ENCODE measurements around the gene BTBD9. TPM values are rescaled to one million over a fixed set of nuclear protein-coding genes. Genes with fewer than 3 reads are reported as not detected.

BTBD9 gene
- polyA plus RNA-seq, 1 donor (not counting 4 experiments of a cell fraction or from before 2014, with no cell fraction given) = 6.8 TPM

DNA sequence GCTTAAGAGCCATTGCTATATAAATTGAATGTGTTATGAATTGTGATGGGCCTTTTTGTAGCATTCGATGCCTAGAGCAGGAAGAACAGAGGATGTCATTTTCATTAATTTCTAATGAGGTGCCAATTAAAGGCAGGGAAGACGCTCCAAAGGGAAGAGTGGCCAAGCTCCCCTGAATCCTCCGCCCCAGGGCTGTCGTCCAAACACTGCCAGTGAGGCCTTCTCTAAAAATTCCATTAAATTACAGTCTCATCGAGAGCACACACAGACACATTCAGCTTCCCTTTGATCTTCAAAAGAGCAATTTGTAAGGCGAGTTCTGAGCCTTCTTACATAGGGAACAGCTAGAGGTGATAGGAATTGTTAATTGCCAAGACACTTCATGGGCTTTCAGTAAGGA is 520.2 kb downstream of the BTBD9 start:
- H2AFZ ChIP-seq (ENCODE audit: control insufficient read depth, low read length) = no peak overlapping the region
- no peak overlapping the region for H3K4me3 ChIP-seq (ENCODE audit: control insufficient read depth in 2 of 3, extremely low read depth in 1 of 3, insufficient read depth in 2 of 3, low read depth in 1 of 3, low read length in 3 of 3)
- dilution Hi-C loops (cut with MboI; ENCODE audit: extremely low pct_ligation_motif_present, low sequenced_read_pairs) = no loop called here
- no peak overlapping the region for H3K9ac ChIP-seq (ENCODE audit: control insufficient read depth, extremely low read depth, insufficient read depth, low read length)
- no peaks in the 10 kb centered on the region for H3K27me3 ChIP-seq (ENCODE audit: control insufficient read depth, extremely low read depth, insufficient read depth, low read length)
- no peak for TF ChIP-seq EZH2 (IDR thresholded peaks at IDR 0.05; ENCODE audit: low read length)
- TF ChIP-seq, protein P1, sequence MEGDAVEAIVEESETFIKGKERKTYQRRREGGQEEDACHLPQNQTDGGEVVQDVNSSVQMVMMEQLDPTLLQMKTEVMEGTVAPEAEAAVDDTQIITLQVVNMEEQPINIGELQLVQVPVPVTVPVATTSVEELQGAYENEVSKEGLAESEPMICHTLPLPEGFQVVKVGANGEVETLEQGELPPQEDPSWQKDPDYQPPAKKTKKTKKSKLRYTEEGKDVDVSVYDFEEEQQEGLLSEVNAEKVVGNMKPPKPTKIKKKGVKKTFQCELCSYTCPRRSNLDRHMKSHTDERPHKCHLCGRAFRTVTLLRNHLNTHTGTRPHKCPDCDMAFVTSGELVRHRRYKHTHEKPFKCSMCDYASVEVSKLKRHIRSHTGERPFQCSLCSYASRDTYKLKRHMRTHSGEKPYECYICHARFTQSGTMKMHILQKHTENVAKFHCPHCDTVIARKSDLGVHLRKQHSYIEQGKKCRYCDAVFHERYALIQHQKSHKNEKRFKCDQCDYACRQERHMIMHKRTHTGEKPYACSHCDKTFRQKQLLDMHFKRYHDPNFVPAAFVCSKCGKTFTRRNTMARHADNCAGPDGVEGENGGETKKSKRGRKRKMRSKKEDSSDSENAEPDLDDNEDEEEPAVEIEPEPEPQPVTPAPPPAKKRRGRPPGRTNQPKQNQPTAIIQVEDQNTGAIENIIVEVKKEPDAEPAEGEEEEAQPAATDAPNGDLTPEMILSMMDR (optimal IDR thresholded peaks at IDR 0.05 in 1 of 3, IDR thresholded peaks at IDR 0.05 in 1 of 3, conservative IDR thresholded peaks at IDR 0.05 in 1 of 3; ENCODE audit: extremely low read depth in 1 of 3, insufficient read depth in 2 of 3, low read length in 3 of 3) = no peak
- DNase-seq (ENCODE audit: low read depth, low spot score) (no peak), FAIRE-seq (no peak)
- no peaks in the 10 kb centered on the region for H3K79me2 ChIP-seq (ENCODE audit: control insufficient read depth, insufficient read depth, low read length)
- H3K27ac ChIP-seq (ENCODE audit: control insufficient read depth, insufficient read depth, low read length) = no peak overlapping the region
- H3K9me1 ChIP-seq (ENCODE audit: control insufficient read depth, extremely low read depth, insufficient read depth, low read length) = no peaks in the 10 kb centered on the region
- no peaks in the 10 kb centered on the region for H3K9me3 ChIP-seq (ENCODE audit: control insufficient read depth, low read depth, low read length)
- H3K4me2 ChIP-seq (ENCODE audit: control insufficient read depth, extremely low read depth, insufficient read depth, low read depth, low read length) = no peak overlapping the region
- no peaks in the 10 kb centered on the region for H4K20me1 ChIP-seq (ENCODE audit: control insufficient read depth, extremely low read depth, insufficient read depth, low read length)
- peaks cover 15% of the 10 kb centered on the region for H3K4me1 ChIP-seq (ENCODE audit: control insufficient read depth, extremely low read depth, insufficient read depth, low read length)
- H3K36me3 ChIP-seq (ENCODE audit: control insufficient read depth in 2 of 2, extremely low read depth in 1 of 2, insufficient read depth in 2 of 2, low read length in 2 of 2) = peaks cover 3% of the 10 kb centered on the region in 2 experiments

DNA sequence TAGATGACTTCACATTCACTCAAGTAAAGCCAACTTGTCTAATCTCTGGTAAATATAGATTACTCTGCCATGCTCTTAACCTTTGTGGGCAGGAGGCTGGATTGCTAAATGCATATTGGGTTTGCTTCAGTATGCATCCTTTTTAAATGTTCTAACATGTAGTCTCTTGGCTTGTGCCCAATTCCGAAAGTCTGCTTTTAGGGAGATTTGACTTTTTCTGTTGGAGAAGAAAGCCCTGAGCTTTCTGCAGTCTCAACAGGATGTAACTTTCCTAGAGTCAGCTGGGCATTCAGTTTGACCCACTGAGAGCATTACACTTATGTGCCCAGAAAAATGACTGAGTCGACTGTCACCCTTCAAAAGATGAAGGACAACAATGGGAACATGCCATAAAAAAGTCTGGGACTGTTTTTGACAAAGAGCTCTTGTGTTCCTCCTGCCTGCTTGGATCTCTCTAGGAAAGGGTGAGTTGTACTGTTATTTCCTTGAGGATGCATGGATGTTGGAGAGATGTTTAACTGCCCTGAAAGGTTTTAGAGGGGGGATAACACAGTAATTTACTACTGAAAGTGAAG is 520.9 kb downstream of the BTBD9 start:
- no peak overlapping the region for H3K4me2 ChIP-seq (ENCODE audit: control insufficient read depth, extremely low read depth, insufficient read depth, low read depth, low read length)
- H2AFZ ChIP-seq (ENCODE audit: control insufficient read depth, low read length) = no peak overlapping the region
- no peak overlapping the region for H3K9ac ChIP-seq (ENCODE audit: control insufficient read depth, extremely low read depth, insufficient read depth, low read length)
- FAIRE-seq (no peak), DNase-seq (ENCODE audit: low read depth, low spot score) (no peak)
- no peaks in the 10 kb centered on the region for H3K79me2 ChIP-seq (ENCODE audit: control insufficient read depth, insufficient read depth, low read length)
- H3K4me3 ChIP-seq (ENCODE audit: control insufficient read depth in 2 of 3, extremely low read depth in 1 of 3, insufficient read depth in 2 of 3, low read depth in 1 of 3, low read length in 3 of 3) = no peak overlapping the region
- no peaks in the 10 kb centered on the region for H3K27me3 ChIP-seq (ENCODE audit: control insufficient read depth, extremely low read depth, insufficient read depth, low read length)
- no peaks in the 10 kb centered on the region for H3K9me3 ChIP-seq (ENCODE audit: control insufficient read depth, low read depth, low read length)
- peaks cover 3% of the 10 kb centered on the region in 2 experiments for H3K36me3 ChIP-seq (ENCODE audit: control insufficient read depth in 2 of 2, extremely low read depth in 1 of 2, insufficient read depth in 2 of 2, low read length in 2 of 2)
- H4K20me1 ChIP-seq (ENCODE audit: control insufficient read depth, extremely low read depth, insufficient read depth, low read length) = no peaks in the 10 kb centered on the region
- TF ChIP-seq, protein P1 (optimal IDR thresholded peaks at IDR 0.05 in 1 of 3, IDR thresholded peaks at IDR 0.05 in 1 of 3, conservative IDR thresholded peaks at IDR 0.05 in 1 of 3; ENCODE audit: extremely low read depth in 1 of 3, insufficient read depth in 2 of 3, low read length in 3 of 3) = no peak
- TF ChIP-seq EZH2 (IDR thresholded peaks at IDR 0.05; ENCODE audit: low read length) = no peak
- peaks cover 18% of the 10 kb centered on the region for H3K4me1 ChIP-seq (ENCODE audit: control insufficient read depth, extremely low read depth, insufficient read depth, low read length)
- H3K9me1 ChIP-seq (ENCODE audit: control insufficient read depth, extremely low read depth, insufficient read depth, low read length) = no peaks in the 10 kb centered on the region
- dilution Hi-C loops (cut with MboI; ENCODE audit: extremely low pct_ligation_motif_present, low sequenced_read_pairs) = no loop called here
- no peak overlapping the region for H3K27ac ChIP-seq (ENCODE audit: control insufficient read depth, insufficient read depth, low read length)

Small RNA genes within 50 kb of the gene (small RNA-seq; reads per million reads assigned to genes)
- 0 reads per million in 3 experiments for gene RF00019 (ENCODE audit: insufficient read length in 3 of 3, low read depth in 3 of 3, low replicate concordance in 1 of 3)
- 0 reads per million in 3 experiments for gene RF00279 (ENCODE audit: insufficient read length in 3 of 3, low read depth in 3 of 3, low replicate concordance in 1 of 3)

Other genes starting within 250 kb of the BTBD9 start
- gene GLO1, start 63.2 kb upstream of the BTBD9 start, polyA plus RNA-seq = 201 to 301 TPM (median 210 TPM) in 3 replicates
- gene DNAH8, start 75.4 kb upstream of the BTBD9 start, polyA plus RNA-seq = under 0.01 to 0.01 TPM (median 0.01 TPM) in 3 replicates